ENCODE data around the gene GPR42. TPM values are rescaled to one million over a fixed set of nuclear protein-coding genes. Genes with fewer than 3 reads are reported as not detected.

The GPR42 gene, protein sequence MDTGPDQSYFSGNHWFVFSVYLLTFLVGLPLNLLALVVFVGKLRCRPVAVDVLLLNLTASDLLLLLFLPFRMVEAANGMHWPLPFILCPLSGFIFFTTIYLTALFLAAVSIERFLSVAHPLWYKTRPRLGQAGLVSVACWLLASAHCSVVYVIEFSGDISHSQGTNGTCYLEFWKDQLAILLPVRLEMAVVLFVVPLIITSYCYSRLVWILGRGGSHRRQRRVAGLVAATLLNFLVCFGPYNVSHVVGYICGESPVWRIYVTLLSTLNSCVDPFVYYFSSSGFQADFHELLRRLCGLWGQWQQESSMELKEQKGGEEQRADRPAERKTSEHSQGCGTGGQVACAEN
- total RNA-seq: not detected

DNA sequence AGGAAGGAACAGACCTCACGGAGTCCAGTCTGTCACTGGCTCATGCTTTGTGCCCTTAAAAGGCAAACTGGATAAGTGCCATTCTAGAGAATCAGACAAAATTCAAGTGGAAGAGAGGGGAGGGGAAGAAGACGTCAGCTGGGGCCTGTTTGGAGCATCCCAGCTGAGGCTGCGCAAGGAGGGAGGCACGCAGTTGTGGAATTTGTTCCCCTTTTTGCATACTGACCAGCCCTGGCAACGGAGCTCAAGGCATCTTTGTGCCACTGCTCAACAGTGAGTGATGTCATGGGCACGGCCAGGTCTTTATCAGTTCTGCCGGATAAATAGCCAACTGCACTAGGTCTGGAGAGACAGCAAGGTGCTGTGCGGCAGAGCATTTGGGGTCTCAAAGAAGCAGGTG, at the start of gene GPR42:
Gene GPR42, plus strand, starts transcription at position 347 of the 400 bp plus-strand sequence. CDS start 292 bp downstream, outside the sequence.
- no peak within 1 kb of the TSS for H3K27ac ChIP-seq
- DNase-seq (ENCODE audit: low spot score) (no peak), ATAC-seq (ENCODE audit: insufficient number of reproducible peaks, low FRiP score, low read depth) (no peak)
- no peaks in the 10 kb centered on the region for H3K4me1 ChIP-seq (ENCODE audit: control insufficient read depth in 1 of 2, low read depth in 2 of 2)
- no peaks in the 10 kb centered on the region for H3K36me3 ChIP-seq
- no peaks in the 10 kb centered on the region for H3K9me3 ChIP-seq
- H3K4me3 ChIP-seq: no peak within 1 kb of the TSS
- TF ChIP-seq, protein P1, sequence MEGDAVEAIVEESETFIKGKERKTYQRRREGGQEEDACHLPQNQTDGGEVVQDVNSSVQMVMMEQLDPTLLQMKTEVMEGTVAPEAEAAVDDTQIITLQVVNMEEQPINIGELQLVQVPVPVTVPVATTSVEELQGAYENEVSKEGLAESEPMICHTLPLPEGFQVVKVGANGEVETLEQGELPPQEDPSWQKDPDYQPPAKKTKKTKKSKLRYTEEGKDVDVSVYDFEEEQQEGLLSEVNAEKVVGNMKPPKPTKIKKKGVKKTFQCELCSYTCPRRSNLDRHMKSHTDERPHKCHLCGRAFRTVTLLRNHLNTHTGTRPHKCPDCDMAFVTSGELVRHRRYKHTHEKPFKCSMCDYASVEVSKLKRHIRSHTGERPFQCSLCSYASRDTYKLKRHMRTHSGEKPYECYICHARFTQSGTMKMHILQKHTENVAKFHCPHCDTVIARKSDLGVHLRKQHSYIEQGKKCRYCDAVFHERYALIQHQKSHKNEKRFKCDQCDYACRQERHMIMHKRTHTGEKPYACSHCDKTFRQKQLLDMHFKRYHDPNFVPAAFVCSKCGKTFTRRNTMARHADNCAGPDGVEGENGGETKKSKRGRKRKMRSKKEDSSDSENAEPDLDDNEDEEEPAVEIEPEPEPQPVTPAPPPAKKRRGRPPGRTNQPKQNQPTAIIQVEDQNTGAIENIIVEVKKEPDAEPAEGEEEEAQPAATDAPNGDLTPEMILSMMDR (IDR thresholded peaks at IDR 0.05): no peak
- no peaks in the 10 kb centered on the region for H3K27me3 ChIP-seq (replicated peaks; ENCODE audit: insufficient read depth)

DNA sequence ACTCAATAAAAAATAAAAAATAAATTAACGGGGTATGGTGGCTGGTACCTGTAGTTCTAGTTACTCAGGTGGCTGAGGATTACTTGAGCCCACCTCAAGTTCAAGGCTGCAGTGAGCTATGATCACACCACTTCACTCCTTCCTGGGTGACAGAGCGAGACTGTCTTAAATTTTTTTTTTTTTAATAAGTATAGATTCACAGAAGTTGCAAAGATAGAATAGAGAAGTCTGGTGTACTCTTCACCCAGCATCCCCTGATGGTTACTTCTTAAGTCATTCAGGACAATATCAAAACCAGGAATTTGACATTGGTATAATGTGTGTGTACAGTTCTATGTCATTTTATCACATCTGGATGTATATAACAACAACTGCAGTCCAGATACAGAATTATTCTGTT, 49.6 kb upstream of the GPR42 start:
- no peak for ATAC-seq (ENCODE audit: insufficient number of reproducible peaks, low FRiP score, low read depth)

DNA sequence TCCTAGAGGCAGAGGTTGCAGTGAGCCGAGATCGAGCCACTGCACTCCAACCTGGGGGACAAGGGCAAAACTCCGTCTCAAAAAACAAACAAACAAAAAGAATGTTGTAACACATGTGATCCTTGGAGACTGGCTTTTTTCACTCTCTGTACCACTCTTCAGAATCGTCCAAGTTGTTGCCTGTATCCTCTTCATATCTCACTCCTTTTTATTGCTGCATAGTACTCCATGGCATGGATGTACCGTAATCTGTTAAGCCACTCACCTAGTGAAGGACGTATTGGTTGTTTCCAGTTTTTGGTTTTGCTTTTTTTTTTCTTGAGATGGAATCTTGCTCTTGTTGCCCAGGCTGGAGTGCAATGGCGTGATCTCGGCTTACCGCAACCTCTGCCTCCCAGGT, 48.9 kb upstream of the GPR42 start:
- ATAC-seq (ENCODE audit: insufficient number of reproducible peaks, low FRiP score, low read depth): no peak

More for the DNA sequence above, 49.6 kb upstream of the GPR42 start:
- no peak for DNase-seq (ENCODE audit: low spot score)
- Histone ChIP-seq H3K4me1 (ENCODE audit: control insufficient read depth in 1 of 2, low read depth in 2 of 2) (no peaks in the 10 kb centered on the region), H3K9me3 (peaks cover 6% of the 10 kb centered on the region), H3K27ac (no peak overlapping the region), H3K4me3 (no peak overlapping the region), H3K36me3 (no peaks in the 10 kb centered on the region), H3K27me3 (replicated peaks; ENCODE audit: insufficient read depth) (no peaks in the 10 kb centered on the region)
- TF ChIP-seq, protein P1 (IDR thresholded peaks at IDR 0.05): no peak

DNA sequence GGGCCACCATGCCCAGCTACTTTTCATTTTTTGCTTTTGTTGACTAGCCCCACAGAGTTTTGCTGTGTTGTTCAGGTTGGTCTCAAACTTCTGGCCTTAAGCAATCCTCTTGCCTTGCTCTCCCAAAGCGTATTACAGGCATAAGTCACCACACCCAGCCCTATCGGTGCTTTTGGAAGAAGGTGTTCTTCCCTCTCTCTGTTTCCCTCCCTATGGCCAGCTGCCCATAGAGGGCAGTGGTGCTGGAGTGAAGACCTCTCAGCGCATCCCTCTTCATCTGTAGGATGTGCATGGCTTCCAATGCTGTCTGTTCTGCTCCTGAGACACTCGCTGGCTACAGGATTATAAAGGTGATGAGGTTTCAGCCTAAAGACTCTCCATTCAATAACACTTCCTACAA, 43.2 kb upstream of the GPR42 start:
- TF ChIP-seq, protein P1 (IDR thresholded peaks at IDR 0.05): no peak
- H3K4me3 ChIP-seq: no peak overlapping the region
- H3K9me3 ChIP-seq: no peaks in the 10 kb centered on the region
- DNase-seq (ENCODE audit: low spot score) (no peak), ATAC-seq (ENCODE audit: insufficient number of reproducible peaks, low FRiP score, low read depth) (no peak)
- no peaks in the 10 kb centered on the region for H3K27me3 ChIP-seq (replicated peaks; ENCODE audit: insufficient read depth)
- H3K27ac ChIP-seq: no peak overlapping the region
- H3K4me1 ChIP-seq (ENCODE audit: control insufficient read depth in 1 of 2, low read depth in 2 of 2): no peaks in the 10 kb centered on the region
- H3K36me3 ChIP-seq: no peaks in the 10 kb centered on the region

More for the DNA sequence above, 48.9 kb upstream of the GPR42 start:
- no peak overlapping the region for H3K27ac ChIP-seq
- TF ChIP-seq, protein P1 (IDR thresholded peaks at IDR 0.05): no peak
- H3K9me3 ChIP-seq: peaks cover 6% of the 10 kb centered on the region
- no peaks in the 10 kb centered on the region for H3K27me3 ChIP-seq (replicated peaks; ENCODE audit: insufficient read depth)
- no peaks in the 10 kb centered on the region for H3K4me1 ChIP-seq (ENCODE audit: control insufficient read depth in 1 of 2, low read depth in 2 of 2)
- no peak for DNase-seq (ENCODE audit: low spot score)
- H3K4me3 ChIP-seq: no peak overlapping the region
- no peaks in the 10 kb centered on the region for H3K36me3 ChIP-seq

DNA sequence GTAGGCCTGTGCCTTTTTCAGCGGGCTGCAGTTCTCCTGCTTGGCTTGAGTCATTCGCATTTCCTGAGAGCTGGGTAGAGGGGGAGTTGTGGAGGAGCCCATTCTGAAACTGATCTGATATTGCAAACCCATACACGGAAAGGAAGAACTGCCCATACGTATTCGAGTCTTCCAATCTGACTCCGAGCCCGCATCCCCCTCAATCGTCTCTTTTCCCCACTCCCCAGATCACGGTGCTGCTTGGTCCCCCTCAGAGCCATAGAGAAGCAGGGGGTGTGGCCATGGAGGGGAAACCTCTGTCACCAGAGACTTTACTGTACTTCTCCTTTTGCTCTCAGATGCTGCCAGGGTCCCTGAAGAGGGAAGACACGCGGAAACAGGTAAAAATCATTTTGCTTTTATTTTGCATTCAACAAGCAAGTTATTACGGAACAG, 42.0 kb upstream of the GPR42 start, which contains the start of gene CD22:
Gene CD22, plus strand, starts transcription at position 337 of the 435 bp plus-strand sequence. CDS start 2,854 bp downstream, outside the sequence.
- Histone ChIP-seq H3K4me3 (no peak within 1 kb of the TSS), H3K27ac (no peak within 1 kb of the TSS), H3K9me3 (no peaks in the 10 kb centered on the region), H3K36me3 (no peaks in the 10 kb centered on the region), H3K27me3 (replicated peaks; ENCODE audit: insufficient read depth) (no peaks in the 10 kb centered on the region), H3K4me1 (ENCODE audit: control insufficient read depth in 1 of 2, low read depth in 2 of 2) (no peaks in the 10 kb centered on the region)
- no peak for DNase-seq (ENCODE audit: low spot score)
- TF ChIP-seq, protein P1 (IDR thresholded peaks at IDR 0.05): no peak
- ATAC-seq (ENCODE audit: insufficient number of reproducible peaks, low FRiP score, low read depth): no peak

Measured in thoracic aorta (tissue), 2 donors.